SK-N-SH (cell line): Measurements from ENCODE around the gene PPME1.

Experiments used
- CHD2 ChIP-seq: fragments of 150-350 bp; IDR thresholded peaks from 2 replicates; pipeline ENCODE4 v1.6.1; 2018; ENCODE audit warnings: low read length; ENCODE audit not compliant: partially characterized antibody
- TF ChIP-seq, protein P1 (sequence below): fragments of 200-600 bp; sonication (generic); IDR thresholded peaks from 2 replicates; pipeline ENCODE4 v1.6.1; 2017; ENCODE audit warnings: antibody characterized with exemption, mild to moderate bottlenecking, moderate library complexity

DNA sequence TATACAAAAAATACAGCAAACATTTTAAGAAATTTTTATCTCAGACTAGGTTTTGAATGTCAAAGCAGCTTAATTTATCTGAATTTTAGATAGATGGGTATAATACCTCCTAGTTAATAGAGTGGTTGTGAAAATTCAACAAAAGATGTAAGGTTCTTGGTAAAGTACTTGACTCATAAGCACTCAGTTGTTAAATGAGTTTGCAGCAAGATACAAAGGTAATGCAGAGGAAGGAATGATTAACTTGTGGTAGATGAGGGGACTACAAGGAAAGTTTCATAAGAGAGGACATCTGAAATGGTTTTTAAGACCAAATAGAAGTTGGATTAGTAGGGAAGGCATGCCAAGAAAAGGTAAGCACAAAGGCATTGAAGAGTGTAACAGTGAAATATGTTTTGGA, 37.4 kb downstream of the PPME1 start:
- no peak for TF ChIP-seq CHD2
- TF ChIP-seq, protein P1, sequence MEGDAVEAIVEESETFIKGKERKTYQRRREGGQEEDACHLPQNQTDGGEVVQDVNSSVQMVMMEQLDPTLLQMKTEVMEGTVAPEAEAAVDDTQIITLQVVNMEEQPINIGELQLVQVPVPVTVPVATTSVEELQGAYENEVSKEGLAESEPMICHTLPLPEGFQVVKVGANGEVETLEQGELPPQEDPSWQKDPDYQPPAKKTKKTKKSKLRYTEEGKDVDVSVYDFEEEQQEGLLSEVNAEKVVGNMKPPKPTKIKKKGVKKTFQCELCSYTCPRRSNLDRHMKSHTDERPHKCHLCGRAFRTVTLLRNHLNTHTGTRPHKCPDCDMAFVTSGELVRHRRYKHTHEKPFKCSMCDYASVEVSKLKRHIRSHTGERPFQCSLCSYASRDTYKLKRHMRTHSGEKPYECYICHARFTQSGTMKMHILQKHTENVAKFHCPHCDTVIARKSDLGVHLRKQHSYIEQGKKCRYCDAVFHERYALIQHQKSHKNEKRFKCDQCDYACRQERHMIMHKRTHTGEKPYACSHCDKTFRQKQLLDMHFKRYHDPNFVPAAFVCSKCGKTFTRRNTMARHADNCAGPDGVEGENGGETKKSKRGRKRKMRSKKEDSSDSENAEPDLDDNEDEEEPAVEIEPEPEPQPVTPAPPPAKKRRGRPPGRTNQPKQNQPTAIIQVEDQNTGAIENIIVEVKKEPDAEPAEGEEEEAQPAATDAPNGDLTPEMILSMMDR, result no peak
